Osteoblast (primary cell): Measurements from ENCODE around the gene VSIG10L2. TPM values are rescaled to one million over a fixed set of nuclear protein-coding genes. Genes with fewer than 3 reads are reported as not detected.

ENCODE experiments used
- DNase-seq: peaks from one replicate; pipeline ENCODE4 v3.0.0; 2011; ENCODE audit warnings: low spot score, mixed read lengths; ENCODE audit not compliant: insufficient read length; ENCODE audit errors: missing footprints
- H2AFZ ChIP-seq: 2 replicates; pipeline ENCODE4 v1.6.0; 2011; ENCODE audit warnings: mild to moderate bottlenecking, low read length
- H3K27ac ChIP-seq: 2 replicates; pipeline ENCODE4 v1.5.1; 2011; ENCODE audit warnings: mild to moderate bottlenecking, low read depth, low read length, moderate library complexity
- H3K27me3 ChIP-seq: 2 replicates; pipeline ENCODE4 v1.6.0; 2012; ENCODE audit warnings: mild to moderate bottlenecking, control low read depth, inconsistent platforms, low read length, moderate library complexity; ENCODE audit not compliant: insufficient read depth
- H3K36me3 ChIP-seq: 2 replicates; pipeline ENCODE4 v1.5.1; 2011; ENCODE audit warnings: mild to moderate bottlenecking, low read length, control low read depth, moderate library complexity; ENCODE audit not compliant: insufficient read depth
- H3K4me1 ChIP-seq: 2 replicates; pipeline ENCODE4 v1.5.1; 2011; ENCODE audit warnings: mild to moderate bottlenecking, low read length, control low read depth, moderate library complexity; ENCODE audit not compliant: insufficient read depth
- H3K4me2 ChIP-seq: 2 replicates; pipeline ENCODE4 v1.6.0; 2011; ENCODE audit warnings: mild to moderate bottlenecking, low read length; ENCODE audit not compliant: insufficient read depth
- H3K4me3 ChIP-seq: fragments of 200-600 bp; sonication (generic); 3 replicates; pipeline ENCODE4 v1.5.1; 2012; ENCODE audit warnings: mild to moderate bottlenecking, low read length, inconsistent platforms; ENCODE audit not compliant: insufficient read depth
- H3K79me2 ChIP-seq: 2 replicates; pipeline ENCODE4 v1.6.0; 2012; ENCODE audit warnings: mild to moderate bottlenecking, low read length, control low read depth, inconsistent platforms; ENCODE audit not compliant: insufficient read depth
- H3K9me3 ChIP-seq: 2 replicates; pipeline ENCODE4 v1.5.1; 2011; ENCODE audit warnings: low read depth, low read length, control low read depth
- H4K20me1 ChIP-seq: 2 replicates; pipeline ENCODE4 v1.6.0; 2012; ENCODE audit warnings: mild to moderate bottlenecking, low read length, control low read depth; ENCODE audit not compliant: insufficient read depth
- total RNA-seq: library from RNA; depleted of rRNA; stranded (reverse); fragments of >200 nt; gene quantifications from 2 replicates; pipeline ENCODE4 v1.2.3, GENCODE V29; 2012
- TF ChIP-seq, protein P1 (sequence below): IDR thresholded peaks from 2 replicates; pipeline ENCODE4 v1.5.1; 2011; ENCODE audit warnings: mild to moderate bottlenecking, low read depth, low read length, moderate library complexity; ENCODE audit errors: extremely low read depth

The VSIG10L2 gene
- total RNA-seq, 1 donor, result not detected

GRCh38 chr11:125995313-125995712 is 49.5 kb downstream of the VSIG10L2 start:
- peak overlapping the region; percentile 66 for H3K4me2 ChIP-seq

GRCh38 chr11:125998267-125998666 is 52.4 kb downstream of the VSIG10L2 start:
- Histone ChIP-seq H3K79me2 (no peaks in the 10 kb centered on the region), H3K27ac (no peak overlapping the region), H2AFZ (no peak overlapping the region), H3K27me3 (no peaks in the 10 kb centered on the region), H4K20me1 (no peaks in the 10 kb centered on the region), H3K9me3 (no peaks in the 10 kb centered on the region), H3K4me2 (no peak overlapping the region), H3K4me3 (no peak overlapping the region), H3K36me3 (no peaks in the 10 kb centered on the region), H3K4me1 (peaks cover 12% of the 10 kb centered on the region)
- DNase-seq, result no peak
- TF ChIP-seq, protein P1, sequence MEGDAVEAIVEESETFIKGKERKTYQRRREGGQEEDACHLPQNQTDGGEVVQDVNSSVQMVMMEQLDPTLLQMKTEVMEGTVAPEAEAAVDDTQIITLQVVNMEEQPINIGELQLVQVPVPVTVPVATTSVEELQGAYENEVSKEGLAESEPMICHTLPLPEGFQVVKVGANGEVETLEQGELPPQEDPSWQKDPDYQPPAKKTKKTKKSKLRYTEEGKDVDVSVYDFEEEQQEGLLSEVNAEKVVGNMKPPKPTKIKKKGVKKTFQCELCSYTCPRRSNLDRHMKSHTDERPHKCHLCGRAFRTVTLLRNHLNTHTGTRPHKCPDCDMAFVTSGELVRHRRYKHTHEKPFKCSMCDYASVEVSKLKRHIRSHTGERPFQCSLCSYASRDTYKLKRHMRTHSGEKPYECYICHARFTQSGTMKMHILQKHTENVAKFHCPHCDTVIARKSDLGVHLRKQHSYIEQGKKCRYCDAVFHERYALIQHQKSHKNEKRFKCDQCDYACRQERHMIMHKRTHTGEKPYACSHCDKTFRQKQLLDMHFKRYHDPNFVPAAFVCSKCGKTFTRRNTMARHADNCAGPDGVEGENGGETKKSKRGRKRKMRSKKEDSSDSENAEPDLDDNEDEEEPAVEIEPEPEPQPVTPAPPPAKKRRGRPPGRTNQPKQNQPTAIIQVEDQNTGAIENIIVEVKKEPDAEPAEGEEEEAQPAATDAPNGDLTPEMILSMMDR, result no peak

More at GRCh38 chr11:125995313-125995712, 49.5 kb downstream of the VSIG10L2 start:
- Histone ChIP-seq H4K20me1 (no peaks in the 10 kb centered on the region), H3K79me2 (no peaks in the 10 kb centered on the region), H3K27me3 (no peaks in the 10 kb centered on the region), H3K27ac (no peak overlapping the region), H3K9me3 (no peaks in the 10 kb centered on the region), H3K36me3 (no peaks in the 10 kb centered on the region), H3K4me3 (no peak overlapping the region), H3K4me1 (peaks cover 17% of the 10 kb centered on the region), H2AFZ (no peak overlapping the region)
- DNase-seq, result no peak
- TF ChIP-seq, protein P1, result no peak

GRCh38 chr11:125999234-125999880 is 53.5 kb downstream of the VSIG10L2 start:
- Histone ChIP-seq H3K27me3 (no peaks in the 10 kb centered on the region), H3K4me1 (peaks cover 12% of the 10 kb centered on the region), H3K27ac (no peak overlapping the region), H3K4me2 (no peak overlapping the region), H3K79me2 (no peaks in the 10 kb centered on the region), H3K36me3 (no peaks in the 10 kb centered on the region), H3K4me3 (no peak overlapping the region), H2AFZ (no peak overlapping the region), H4K20me1 (no peaks in the 10 kb centered on the region), H3K9me3 (no peaks in the 10 kb centered on the region)
- DNase-seq, result no peak
- TF ChIP-seq, protein P1, result no peak

DNA sequence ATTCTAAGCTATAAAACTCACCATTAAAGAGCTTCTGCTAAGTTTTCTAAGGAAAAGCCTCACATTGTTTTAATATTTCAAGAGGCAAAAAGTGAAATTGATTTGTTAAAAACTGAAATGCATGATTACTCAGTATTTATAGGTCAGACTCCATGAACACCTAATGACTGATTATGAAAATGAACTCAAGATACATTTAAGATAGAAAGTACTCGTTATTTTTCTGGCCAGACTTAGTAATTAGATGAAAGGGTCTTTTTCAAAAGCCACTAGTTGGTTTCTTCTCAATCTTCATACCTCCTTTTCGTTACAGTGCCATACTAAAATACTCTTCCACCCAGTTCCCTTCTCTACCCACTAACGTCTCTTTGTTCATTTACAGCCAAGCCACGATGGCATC is 56.3 kb downstream of the VSIG10L2 start:
- Histone ChIP-seq H3K9me3 (no peaks in the 10 kb centered on the region), H3K27ac (no peak overlapping the region), H4K20me1 (no peaks in the 10 kb centered on the region), H3K4me3 (no peak overlapping the region), H3K4me2 (no peak overlapping the region), H3K4me1 (peaks cover 3% of the 10 kb centered on the region), H3K36me3 (no peaks in the 10 kb centered on the region), H2AFZ (no peak overlapping the region), H3K79me2 (no peaks in the 10 kb centered on the region), H3K27me3 (no peaks in the 10 kb centered on the region)
- TF ChIP-seq, protein P1, result no peak
- no peak for DNase-seq

Other genes starting within 250 kb of the VSIG10L2 start
- gene PATE1, start 199.8 kb upstream of the VSIG10L2 start, total RNA-seq, result not detected in 2 replicates
- gene PATE2, start 167.2 kb upstream of the VSIG10L2 start, total RNA-seq, result 0.29 and 0.36 TPM in 2 replicates
- not detected in 2 replicates for gene PATE3, start 157.9 kb upstream of the VSIG10L2 start, total RNA-seq
- not detected in 2 replicates for gene PATE4, start 112.7 kb upstream of the VSIG10L2 start, total RNA-seq
- 5.8 and 6.8 TPM in 2 replicates for gene HYLS1, start 58.4 kb upstream of the VSIG10L2 start, total RNA-seq
- 13.6 and 14.1 TPM in 2 replicates for gene PUS3, start 42.8 kb upstream of the VSIG10L2 start, total RNA-seq
- under 0.01 TPM in 1 of 2 replicates, not detected in the other for gene DDX25, start 41.5 kb upstream of the VSIG10L2 start, total RNA-seq
- 12.3 and 15.3 TPM in 2 replicates for gene CDON, start 116.8 kb downstream of the VSIG10L2 start, total RNA-seq